Fibroblast of peridontal ligament (primary cell): ENCODE results near the gene KRTAP10-2.
"Not testable (repeated sequence)": the region's sequence is repeated elsewhere in the genome, so short reads cannot be mapped to it uniquely, and the experiment has no call there.

Experiments used
- DNase-seq: peaks from one replicate; pipeline ENCODE4 v3.0.0-alpha.2; 2010; ENCODE audit errors: extremely low read depth

Gene KRTAP10-2

DNA sequence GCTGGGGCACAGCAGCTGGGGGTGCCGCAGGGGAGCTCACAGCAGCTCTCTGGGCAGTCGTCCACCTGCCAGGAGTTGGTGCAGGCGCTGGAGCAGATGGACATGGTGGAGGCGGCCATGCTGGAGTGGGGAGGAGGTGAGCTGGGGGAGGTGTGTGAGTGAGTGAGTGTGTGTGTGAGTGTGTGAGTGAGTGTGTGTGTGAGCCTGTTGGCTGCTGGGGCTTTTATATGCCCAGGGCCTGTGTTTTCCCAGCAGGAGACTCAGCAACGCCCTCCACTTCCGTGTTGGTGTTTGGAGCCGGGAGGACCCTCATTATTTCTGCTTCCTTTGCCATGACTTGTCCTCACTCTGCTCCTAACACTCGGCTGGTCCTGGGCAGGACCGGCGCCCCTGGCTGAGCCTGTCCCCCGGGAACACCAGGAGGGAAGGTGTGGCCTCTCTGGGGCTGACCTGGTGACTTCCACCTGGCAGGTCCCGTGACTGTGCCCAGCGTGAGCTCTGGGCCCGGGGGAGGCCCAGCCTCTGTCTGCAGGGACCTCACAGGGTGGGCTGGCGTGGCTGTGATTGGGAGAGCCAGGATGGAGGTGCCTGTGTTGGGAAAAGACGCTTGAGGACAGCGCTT lies at the start of gene KRTAP10-2:
TSS of gene KRTAP10-2 (minus strand) at position 166 of the 622 bp plus-strand sequence. CDS start at position 119, 47 bp downstream.
- DNase-seq = no peak

- DNase-seq = not testable (repeated sequence)
These were observed 49.8 kb upstream of the KRTAP10-2 start for GRCh38 chr21:44601091-44601490.

GRCh38 chr21:44600118-44600978 lies 49.0 kb upstream of the KRTAP10-2 start, which contains the start of gene KRTAP10-7:
Gene KRTAP10-7 (plus strand): TSS chr21:44600597. CDS start chr21:44600622, 25 bp downstream.
- DNase-seq = not testable (repeated sequence)

GRCh38 chr21:44599264-44600029 lies 48.1 kb upstream of the KRTAP10-2 start:
- no peak for DNase-seq

DNA sequence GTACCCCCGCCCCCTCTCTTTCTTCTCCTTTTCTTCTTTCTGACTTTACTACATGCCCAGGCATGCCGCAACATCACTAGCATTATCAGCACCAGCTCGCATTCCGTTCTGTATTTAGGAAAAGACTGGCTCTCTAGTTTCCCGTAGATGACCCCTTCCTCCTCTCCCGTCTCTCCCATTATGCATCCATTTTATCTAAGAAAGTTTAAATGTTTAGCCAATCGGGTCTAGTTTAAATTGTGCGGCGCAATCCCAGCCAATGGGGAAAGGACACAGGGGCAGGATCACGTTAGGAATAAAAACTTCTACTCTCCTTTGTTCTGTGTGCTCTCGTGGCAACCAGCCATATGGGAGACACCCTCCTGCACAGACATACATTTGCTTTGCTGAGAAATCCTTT lies 46.8 kb upstream of the KRTAP10-2 start:
- DNase-seq = no peak

DNA sequence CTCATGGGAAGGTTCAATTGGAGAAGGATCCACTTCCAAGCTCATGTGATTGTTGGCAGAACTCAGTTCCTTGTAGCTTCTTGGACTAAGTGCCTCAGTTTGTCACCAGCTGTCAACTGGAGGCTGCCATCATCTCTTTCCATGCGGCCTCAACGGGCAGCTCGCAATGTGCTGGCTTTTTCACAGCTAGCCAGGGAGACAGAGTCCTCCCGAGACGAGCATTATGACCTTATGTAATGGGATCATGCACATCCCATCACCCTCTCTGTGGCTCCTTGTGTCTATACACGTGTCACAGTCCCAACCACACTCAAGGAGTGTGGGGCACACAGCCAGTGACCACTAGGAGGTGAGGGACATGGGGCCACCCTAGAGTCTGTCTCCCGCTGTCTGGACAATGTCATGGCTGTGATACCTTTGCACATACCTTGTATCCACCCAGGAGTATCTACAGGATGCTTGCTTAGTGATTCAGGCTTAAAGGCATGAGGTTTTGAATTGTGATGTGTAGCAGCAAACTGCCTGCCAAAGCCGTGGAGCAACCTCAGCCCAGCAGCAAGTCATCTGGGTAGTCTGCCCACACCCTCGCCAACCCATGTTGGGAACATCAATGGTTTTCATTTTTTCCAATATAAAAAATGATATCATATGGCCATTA lies 44.9 kb upstream of the KRTAP10-2 start:
- DNase-seq = no peak

GRCh38 chr21:44595524-44595923 lies 44.2 kb upstream of the KRTAP10-2 start:
- no peak for DNase-seq

GRCh38 chr21:44594406-44594916 lies 43.2 kb upstream of the KRTAP10-2 start:
- DNase-seq = no peak

- DNase-seq = no peak
These were observed 42.5 kb upstream of the KRTAP10-2 start for GRCh38 chr21:44593598-44594405.

- no peak for DNase-seq
These were observed 41.4 kb upstream of the KRTAP10-2 start, which contains the start of gene KRTAP10-6 for GRCh38 chr21:44592446-44593311. Gene KRTAP10-6 (minus strand): TSS chr21:44592505. CDS start chr21:44592484, 21 bp downstream.

- not testable (repeated sequence) for DNase-seq
These were observed 40.5 kb upstream of the KRTAP10-2 start for GRCh38 chr21:44591801-44592130.

- not testable (repeated sequence) for DNase-seq
These were observed 39.8 kb upstream of the KRTAP10-2 start for GRCh38 chr21:44590897-44591800.

GRCh38 chr21:44590311-44590721 lies 39.0 kb upstream of the KRTAP10-2 start:
- no peak for DNase-seq

DNA sequence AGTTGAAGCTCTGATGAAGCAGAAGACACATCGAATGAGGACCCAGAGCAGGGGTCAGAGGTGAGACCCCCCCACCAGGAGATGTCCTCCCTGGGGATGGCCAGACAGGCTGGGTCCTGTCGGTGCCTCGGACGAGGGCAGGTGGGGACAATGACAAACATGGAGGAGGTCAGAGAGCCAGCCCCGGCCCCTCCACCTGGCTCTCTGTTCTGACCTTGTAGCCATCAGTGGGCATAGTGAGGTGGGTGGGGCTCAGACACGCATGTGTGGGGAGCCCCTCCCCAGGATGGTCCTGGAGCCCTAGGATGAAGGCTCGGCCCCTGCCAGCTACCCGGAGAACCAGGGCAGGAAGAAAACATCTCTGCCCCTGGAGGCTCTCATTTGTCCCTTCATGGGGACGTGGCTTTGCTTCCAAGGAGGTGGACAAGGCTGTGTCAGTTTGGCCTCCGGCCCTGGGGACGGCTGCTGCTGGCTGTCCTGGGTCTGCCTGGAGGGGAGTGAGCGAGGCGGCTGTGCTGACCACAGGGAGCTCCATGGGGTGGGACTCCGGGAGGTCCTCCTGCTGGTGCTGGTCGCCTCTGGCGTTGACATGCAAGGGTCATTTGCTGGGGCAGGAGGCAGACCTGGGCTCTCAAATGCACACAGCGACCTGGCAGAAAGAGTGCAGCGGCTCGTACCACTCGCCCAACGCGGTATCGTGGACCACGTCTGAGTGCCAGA lies 38.4 kb upstream of the KRTAP10-2 start:
- DNase-seq = no peak

DNA sequence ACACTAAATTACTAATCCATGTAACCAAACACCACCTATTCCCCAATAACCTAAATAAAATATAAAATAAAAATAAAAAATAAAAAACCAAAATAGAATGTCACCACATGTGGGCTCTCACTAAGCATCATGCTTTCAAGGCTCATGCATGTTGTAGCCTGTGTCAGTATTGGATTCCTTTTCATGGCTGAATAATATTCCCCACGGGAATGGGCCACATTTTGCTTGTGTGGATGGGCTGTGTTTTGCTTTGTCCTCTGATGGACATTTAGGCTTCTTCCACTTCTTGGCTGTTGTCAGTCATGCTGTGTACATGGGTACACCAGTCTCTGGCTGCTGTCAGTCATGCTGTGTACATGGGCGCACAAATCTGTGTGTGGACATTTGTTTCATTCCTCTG lies 37.8 kb upstream of the KRTAP10-2 start:
- DNase-seq = no peak

DNA sequence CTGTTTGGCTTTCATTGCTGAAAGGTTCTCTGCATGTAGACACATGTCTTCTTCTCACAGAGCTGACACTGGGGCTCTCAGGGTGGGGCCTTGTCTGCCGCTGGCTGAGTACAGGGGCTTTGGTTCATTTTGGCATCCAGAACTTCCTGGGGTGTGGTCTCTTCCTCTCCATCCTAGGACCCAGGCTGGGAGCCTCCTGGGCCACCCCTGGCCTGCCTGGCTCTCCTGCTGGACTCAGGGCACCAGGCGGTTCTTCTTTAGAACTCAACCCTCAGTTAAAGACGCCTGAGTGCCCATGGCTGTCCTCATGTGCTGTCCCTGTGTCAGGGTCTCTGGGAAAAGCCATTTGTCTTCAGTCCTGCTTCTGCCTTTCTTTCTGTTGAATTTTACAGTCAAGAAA lies 34.6 kb upstream of the KRTAP10-2 start:
- no peak for DNase-seq

GRCh38 chr21:44583800-44584147 lies 32.5 kb upstream of the KRTAP10-2 start:
- DNase-seq = no peak
